BE2C (cell line): ENCODE data around the gene PRRT2.

Experiments used
- DNase-seq: peaks from one replicate; pipeline ENCODE4 v3.0.0-alpha.2; 2020
- H3K27me3 ChIP-seq: fragments of 250-450 bp; sonication (Bioruptor Pico); 2 replicates; pipeline ENCODE4 v1.5.1; 2020; ENCODE audit warnings: mild to moderate bottlenecking
- H3K36me3 ChIP-seq: fragments of 250-450 bp; sonication (Bioruptor Pico); 2 replicates; pipeline ENCODE4 v1.5.1; 2020; ENCODE audit warnings: mild to moderate bottlenecking
- H3K4me1 ChIP-seq: fragments of 250-450 bp; sonication (Bioruptor Pico); 2 replicates; pipeline ENCODE4 v1.5.1; 2020
- H3K4me3 ChIP-seq: 2 replicates; pipeline ENCODE4 v1.5.1; 2011; ENCODE audit warnings: low read depth, low read length
- H3K9me3 ChIP-seq: fragments of 250-450 bp; sonication (Bioruptor Pico); 2 replicates; pipeline ENCODE4 v1.5.1; 2020
- CTCF ChIP-seq: IDR thresholded peaks from 2 replicates; pipeline ENCODE4 v1.5.1; 2012; ENCODE audit warnings: mild to moderate bottlenecking, low read depth, low read length

Gene PRRT2

GRCh38 chr16:29802416-29802935 lies 9.5 kb upstream of the PRRT2 start:
- Histone ChIP-seq H3K4me3 (no peak overlapping the region), H3K27me3 (no peaks in the 10 kb centered on the region), H3K4me1 (peaks cover 3% of the 10 kb centered on the region; the same call in 1 of the 2 replicates), H3K9me3 (no peaks in the 10 kb centered on the region), H3K36me3 (peaks cover 58% of the 10 kb centered on the region)
- no peak for DNase-seq
- no peak for TF ChIP-seq CTCF

GRCh38 chr16:29804020-29804419 lies 8.0 kb upstream of the PRRT2 start:
- peaks cover 3% of the 10 kb centered on the region; the same call in 1 of the 2 replicates for H3K4me1 ChIP-seq
- no peaks in the 10 kb centered on the region for H3K9me3 ChIP-seq
- no peak overlapping the region; the same call in 1 of the 2 replicates for H3K4me3 ChIP-seq
- peaks cover 51% of the 10 kb centered on the region for H3K36me3 ChIP-seq
- no peak for DNase-seq
- H3K27me3 ChIP-seq = no peaks in the 10 kb centered on the region
- TF ChIP-seq CTCF = no peak

- Histone ChIP-seq H3K27me3 (no peaks in the 10 kb centered on the region), H3K4me3 (peak overlapping the region; percentile 73), H3K4me1 (peaks cover 3% of the 10 kb centered on the region; the same call in 1 of the 2 replicates), H3K36me3 (peaks cover 49% of the 10 kb centered on the region), H3K9me3 (no peaks in the 10 kb centered on the region)
- TF ChIP-seq CTCF = no peak
- DNase-seq = peak; percentile 49
Measured at GRCh38 chr16:29804455-29805231, 7.3 kb upstream of the PRRT2 start.

GRCh38 chr16:29805232-29806098 lies 6.5 kb upstream of the PRRT2 start:
- H3K9me3 ChIP-seq = no peaks in the 10 kb centered on the region
- H3K4me1 ChIP-seq = peaks cover 3% of the 10 kb centered on the region
- peak overlapping the region; percentile 73 for H3K4me3 ChIP-seq
- no peak for TF ChIP-seq CTCF
- peaks cover 45% of the 10 kb centered on the region for H3K36me3 ChIP-seq
- DNase-seq = peak; percentile 98
- H3K27me3 ChIP-seq = no peaks in the 10 kb centered on the region

GRCh38 chr16:29806099-29806579 lies 5.9 kb upstream of the PRRT2 start, which contains the start of gene MAZ:
Gene MAZ (plus strand): TSS chr16:29806529. CDS start chr16:29806702, 173 bp downstream.
- DNase-seq = no peak
- H3K27me3 ChIP-seq = no peaks in the 10 kb centered on the region
- H3K36me3 ChIP-seq = peaks cover 38% of the 10 kb centered on the region
- H3K4me1 ChIP-seq = peaks cover 6% of the 10 kb centered on the region
- no peaks in the 10 kb centered on the region for H3K9me3 ChIP-seq
- TF ChIP-seq CTCF = no peak
- H3K4me3 ChIP-seq = peak within 1 kb of the TSS; percentile 80
